ENCODE measurements around the gene TSPYL2.

- no peak for TF ChIP-seq EZH2 (IDR thresholded peaks at IDR 0.05; ENCODE audit: borderline replicate concordance, low read length)
- TF ChIP-seq CTCF (IDR thresholded peaks at IDR 0.05; ENCODE audit: low read length) = no peak
These were observed 51.2 kb downstream of the TSPYL2 start for GRCh38 chrX:53133400-53133799.
